ENCODE measurements around the gene KEL.

Gene KEL

DNA sequence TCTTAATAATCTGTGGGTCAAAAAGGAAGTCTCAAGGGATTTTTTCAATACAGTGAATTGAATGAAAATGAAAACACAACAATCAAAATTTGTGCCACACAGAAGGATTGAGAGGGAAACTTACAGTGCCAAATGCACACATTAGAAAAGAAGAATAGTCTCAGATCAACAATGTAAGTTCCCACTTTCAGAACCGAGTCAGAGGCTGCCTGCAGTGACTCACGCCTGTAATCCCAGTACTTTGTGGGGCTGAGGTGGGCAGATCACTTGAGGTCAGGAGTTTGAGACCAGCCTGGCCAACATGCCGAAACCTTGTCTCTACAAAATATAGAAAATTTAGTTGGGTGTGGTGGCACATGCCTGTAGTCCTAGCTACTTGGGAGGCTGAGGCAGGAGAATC lies 12.5 kb upstream of the KEL start:
- TF ChIP-seq GATA3 (IDR thresholded peaks at IDR 0.05; ENCODE audit: low read depth, low read length) (no peak), GATA2 (IDR thresholded peaks at IDR 0.05; ENCODE audit: low read depth, low read length) (no peak)

DNA sequence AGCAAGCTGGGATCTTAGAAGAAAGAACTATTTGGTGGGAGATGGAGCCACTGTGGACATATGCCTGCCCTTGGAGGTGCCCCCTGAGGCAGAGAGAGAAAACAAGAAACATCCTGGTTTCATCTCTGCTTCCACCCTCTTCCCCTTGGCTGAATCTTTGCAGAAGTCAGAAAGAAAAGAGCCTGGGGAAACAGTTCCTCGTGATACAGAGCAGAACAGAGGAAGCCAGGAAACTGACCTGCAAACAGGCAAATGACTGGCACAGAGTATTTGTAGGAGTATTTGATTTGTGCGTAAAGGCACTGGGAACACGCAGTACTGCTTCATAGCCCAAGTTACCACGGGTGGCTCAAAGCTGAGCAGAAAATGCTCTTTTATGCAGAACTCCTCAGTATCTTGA lies 7.0 kb upstream of the KEL start:
- TF ChIP-seq GATA2 (IDR thresholded peaks at IDR 0.05; ENCODE audit: low read depth, low read length) (no peak), GATA3 (IDR thresholded peaks at IDR 0.05; ENCODE audit: low read depth, low read length) (no peak)

DNA sequence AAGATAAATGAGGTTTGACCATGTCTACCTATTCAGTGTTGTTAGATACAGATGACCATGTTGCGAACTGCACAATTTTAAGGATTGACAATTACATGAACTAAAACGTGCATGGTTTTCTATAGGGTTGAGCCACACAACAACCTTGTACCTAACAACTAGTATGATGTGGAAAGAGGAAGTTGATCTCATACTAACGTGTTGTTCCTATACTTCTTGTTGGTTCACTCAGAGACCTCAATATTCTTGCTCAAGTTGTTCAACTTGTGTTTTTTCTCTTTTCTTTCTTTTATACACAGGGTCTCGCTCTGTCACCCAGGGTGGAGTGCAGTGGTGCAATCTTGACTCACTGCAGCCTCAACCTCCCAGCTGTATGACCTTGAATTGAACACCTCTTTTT lies 6.1 kb upstream of the KEL start:
- TF ChIP-seq GATA2 (IDR thresholded peaks at IDR 0.05; ENCODE audit: low read depth, low read length) = no peak
- TF ChIP-seq GATA3 (IDR thresholded peaks at IDR 0.05; ENCODE audit: low read depth, low read length) = no peak

DNA sequence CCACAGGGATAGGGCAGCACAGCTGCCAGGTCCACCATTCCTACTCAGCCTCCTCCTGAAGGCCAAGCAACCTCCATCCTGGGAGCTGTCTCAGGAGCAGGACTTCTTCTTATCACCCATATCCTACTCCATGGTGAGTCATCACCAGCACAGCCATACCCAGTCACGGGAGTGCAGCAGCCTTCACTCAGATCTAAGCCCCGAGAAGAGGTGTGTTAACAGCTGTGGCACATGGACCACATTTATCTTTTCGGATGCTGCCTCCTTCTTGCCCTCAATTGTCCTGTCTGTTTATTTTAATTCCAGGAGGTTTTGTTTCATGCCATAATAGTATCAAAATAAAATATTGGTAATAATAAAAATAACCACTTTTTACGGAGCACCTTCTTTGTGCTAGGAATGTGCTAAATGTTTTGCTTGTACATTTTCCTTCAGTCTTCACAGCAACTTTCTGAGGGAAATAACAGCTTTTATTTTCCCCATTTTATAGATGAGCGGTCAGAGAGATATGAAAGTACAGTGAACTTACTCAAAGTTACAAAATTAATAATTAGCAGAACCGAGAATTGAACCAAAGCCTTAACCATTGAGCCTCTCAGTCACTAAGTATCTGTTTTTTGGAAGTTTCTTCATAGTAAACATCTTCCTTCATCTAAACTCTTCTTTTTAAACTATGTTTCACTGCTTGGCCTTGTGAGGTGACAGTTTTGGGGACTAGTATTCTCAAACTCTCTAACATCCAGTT lies 2.5 kb upstream of the KEL start:
- TF ChIP-seq GATA2 (IDR thresholded peaks at IDR 0.05; ENCODE audit: low read depth, low read length) (no peak), GATA3 (IDR thresholded peaks at IDR 0.05; ENCODE audit: low read depth, low read length) (no peak)

DNA sequence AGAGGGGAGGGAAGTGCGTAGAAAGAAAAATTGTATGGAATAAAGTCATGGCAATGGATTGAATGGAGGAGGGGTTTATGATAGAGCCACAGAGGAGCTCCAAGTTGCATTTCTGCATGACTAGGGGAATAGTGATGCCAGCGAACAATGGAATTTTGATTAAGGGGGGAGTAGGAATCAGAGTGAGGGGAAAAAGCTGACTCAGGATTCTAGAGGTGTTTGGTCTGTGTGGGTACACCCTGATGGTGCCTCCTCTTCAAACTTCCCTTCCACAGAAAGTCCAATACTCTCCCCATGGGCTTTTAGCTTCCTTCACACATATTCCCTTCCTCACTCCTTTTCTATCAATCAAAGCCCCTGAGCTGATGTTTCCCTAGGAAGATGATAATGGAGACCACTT lies 1.8 kb upstream of the KEL start:
- TF ChIP-seq GATA2 (IDR thresholded peaks at IDR 0.05; ENCODE audit: low read depth, low read length) = no peak
- TF ChIP-seq GATA3 (IDR thresholded peaks at IDR 0.05; ENCODE audit: low read depth, low read length) = no peak

DNA sequence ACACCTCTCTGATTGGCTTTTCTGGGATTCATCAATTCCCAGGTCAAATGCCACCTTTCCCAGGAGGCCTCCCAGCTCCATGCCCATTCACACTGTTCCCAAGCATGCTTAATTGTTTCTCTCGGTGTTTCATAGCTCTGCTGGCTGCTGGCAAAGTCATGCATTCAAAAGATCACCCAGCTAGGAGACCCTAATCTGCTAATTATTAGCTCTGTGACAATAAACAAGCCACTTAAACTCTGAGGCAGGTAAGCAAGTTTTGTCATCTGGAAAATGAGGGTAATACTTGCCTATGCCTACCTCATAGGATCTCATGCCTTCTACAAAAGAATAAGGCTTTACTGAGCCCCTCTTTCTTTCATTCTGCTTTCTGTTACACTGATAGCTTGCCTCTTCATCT lies 828 bp upstream of the KEL start:
- TF ChIP-seq GATA2 (IDR thresholded peaks at IDR 0.05; ENCODE audit: low read depth, low read length) = no peak
- TF ChIP-seq GATA3 (IDR thresholded peaks at IDR 0.05; ENCODE audit: low read depth, low read length) = no peak

DNA sequence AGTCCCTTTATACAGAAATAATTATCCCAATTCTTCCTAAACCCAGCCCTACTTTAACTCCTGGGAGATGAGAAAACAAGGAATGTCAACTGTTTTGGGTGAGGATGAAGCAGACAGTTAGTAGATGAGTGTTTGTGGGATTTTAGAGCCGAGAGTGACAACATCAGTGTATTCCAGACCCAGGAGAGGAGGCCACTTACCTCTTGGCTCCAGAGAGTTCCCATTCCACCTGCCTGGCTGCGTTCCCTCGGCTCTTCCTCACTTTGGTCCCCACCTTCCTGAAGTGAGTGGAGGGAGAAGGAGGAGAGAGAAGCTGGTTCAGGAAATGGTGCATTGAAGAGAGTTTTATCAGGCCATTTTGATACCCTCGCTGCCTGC lies 579 bp downstream of the KEL start:
- TF ChIP-seq GATA3 (IDR thresholded peaks at IDR 0.05; ENCODE audit: low read depth, low read length) (no peak), GATA2 (IDR thresholded peaks at IDR 0.05; ENCODE audit: low read depth, low read length) (no peak)

DNA sequence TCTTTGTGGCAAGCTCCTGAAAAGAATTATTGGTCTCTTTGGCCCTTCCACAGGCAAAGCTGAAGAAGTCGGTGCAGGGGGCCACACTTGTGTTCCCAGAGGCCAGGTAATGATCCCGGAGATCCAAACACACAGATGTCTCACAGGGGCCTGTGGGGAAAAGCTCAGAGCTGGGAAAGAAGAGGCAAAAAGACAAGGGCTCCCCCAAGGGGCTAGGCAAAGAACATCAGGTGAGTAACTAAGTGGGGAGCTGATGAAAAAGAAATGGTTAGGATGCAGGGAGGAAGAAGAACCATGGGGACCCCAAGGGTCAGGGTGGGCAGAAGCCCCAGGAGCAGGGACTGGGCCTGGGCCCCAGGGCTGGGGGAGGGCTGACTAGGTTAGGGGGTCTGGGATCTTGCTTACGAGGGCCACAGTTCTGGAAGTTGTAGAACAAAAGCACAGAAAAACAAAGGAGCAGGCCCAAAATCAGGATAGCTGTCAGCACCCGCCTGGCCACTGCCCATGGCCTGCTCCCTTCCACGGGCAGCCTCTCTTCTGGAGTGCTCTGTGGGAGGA lies 1.1 kb downstream of the KEL start:
- TF ChIP-seq GATA2 (IDR thresholded peaks at IDR 0.05; ENCODE audit: low read depth, low read length) (no peak), GATA3 (IDR thresholded peaks at IDR 0.05; ENCODE audit: low read depth, low read length) (no peak)

DNA sequence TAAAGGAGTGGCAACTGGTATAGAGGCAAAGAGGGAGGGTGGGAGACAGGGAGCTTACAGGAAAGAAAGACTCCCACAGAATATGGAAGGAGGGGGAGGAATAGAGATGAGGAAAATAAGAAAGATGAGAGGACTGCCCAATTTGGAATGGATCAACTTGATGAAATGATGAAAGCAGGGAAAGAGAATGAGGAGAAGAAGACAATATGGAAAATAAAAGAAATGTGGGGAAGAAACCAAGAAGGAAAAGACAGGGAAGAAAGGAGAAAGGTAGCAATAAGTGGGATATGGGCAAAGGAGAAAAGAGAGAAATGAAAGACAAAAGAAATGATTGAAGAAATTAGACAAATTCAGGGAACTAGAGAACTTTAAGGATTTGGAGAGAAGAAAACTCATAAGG lies 3.0 kb downstream of the KEL start:
- no peak for TF ChIP-seq GATA3 (IDR thresholded peaks at IDR 0.05; ENCODE audit: low read depth, low read length)
- no peak for TF ChIP-seq GATA2 (IDR thresholded peaks at IDR 0.05; ENCODE audit: low read depth, low read length)

DNA sequence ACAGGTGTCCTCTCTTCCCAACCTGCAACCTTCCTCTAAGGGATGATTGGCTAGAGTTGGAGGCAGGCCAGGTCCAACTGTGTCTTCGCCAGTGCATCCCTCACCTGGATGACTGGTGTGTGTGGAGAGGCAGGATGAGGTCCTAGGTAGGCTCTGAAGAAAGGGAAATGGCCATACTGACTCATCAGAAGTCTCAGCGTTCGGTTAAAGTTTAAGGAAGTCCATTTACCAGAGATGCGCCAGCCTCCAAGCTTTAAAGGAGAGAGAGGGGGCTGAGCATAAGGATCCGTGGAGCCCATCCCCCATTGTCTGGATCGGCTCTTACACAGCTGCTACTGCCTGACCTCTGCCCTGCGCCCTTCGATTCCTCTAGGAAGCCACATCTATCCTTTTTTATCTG lies 4.4 kb downstream of the KEL start:
- TF ChIP-seq GATA3 (IDR thresholded peaks at IDR 0.05; ENCODE audit: low read depth, low read length) = no peak
- no peak for TF ChIP-seq GATA2 (IDR thresholded peaks at IDR 0.05; ENCODE audit: low read depth, low read length)

DNA sequence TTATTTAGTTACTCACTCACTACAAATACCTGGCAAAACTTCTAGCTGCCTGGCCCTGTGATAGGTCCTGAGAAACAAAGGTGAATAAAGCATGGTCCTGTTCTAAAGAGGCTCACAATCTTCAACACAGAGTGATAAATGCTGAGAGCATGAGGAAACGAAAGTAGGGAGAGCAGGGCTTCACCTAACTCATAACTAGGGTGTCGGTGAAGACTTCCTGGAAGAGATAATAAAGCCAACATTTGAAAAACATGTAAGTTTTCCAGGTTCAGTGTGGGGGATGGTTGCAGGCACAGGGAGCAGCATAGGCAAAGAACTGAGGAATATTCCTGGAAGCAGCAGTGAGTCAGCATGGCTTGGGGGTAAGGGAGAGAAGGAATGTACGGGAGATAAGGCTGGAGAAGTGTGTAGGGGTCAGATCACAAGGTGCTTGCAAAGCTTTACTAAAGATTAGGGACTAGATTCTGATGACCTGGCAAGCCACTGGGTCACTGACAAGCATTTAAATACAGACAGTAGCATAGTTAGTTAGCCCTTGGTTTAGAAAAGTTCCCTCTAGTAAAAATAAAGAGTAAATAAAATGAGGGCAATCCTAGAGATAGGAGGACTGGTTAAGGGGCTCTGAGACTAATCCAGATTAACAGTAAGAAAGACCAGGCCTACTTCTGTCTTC lies 5.1 kb downstream of the KEL start:
- TF ChIP-seq GATA2 (IDR thresholded peaks at IDR 0.05; ENCODE audit: low read depth, low read length) (no peak), GATA3 (IDR thresholded peaks at IDR 0.05; ENCODE audit: low read depth, low read length) (no peak)

DNA sequence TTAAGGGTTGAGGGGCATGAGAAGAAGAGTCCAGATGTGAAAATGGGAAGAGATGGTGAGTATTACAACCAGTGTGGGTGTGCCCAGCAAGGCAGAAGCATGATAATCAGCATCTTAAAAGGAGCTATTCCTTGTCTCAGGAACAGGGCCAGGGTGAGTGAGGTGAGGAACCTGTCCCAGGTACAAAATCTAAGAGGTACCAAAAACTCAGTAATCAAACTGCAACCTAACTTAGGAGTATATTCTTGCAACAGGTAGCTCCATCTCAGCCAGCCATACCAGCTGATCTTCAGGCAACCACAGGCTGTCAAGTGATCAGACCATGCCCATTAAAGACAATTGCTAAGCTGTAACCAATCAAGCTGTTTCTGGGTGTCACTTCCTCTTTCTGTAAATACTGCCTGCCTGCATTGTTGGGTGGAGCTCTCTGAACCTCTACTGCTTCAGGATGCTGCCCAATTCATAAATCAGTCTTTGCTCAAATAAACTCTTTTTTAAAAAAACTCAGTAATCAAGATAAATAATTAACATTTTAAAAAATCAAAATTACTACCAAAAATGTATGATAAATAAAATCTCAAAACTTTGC lies 7.4 kb downstream of the KEL start:
- TF ChIP-seq GATA2 (IDR thresholded peaks at IDR 0.05; ENCODE audit: low read depth, low read length) = no peak
- TF ChIP-seq GATA3 (IDR thresholded peaks at IDR 0.05; ENCODE audit: low read depth, low read length) = no peak

DNA sequence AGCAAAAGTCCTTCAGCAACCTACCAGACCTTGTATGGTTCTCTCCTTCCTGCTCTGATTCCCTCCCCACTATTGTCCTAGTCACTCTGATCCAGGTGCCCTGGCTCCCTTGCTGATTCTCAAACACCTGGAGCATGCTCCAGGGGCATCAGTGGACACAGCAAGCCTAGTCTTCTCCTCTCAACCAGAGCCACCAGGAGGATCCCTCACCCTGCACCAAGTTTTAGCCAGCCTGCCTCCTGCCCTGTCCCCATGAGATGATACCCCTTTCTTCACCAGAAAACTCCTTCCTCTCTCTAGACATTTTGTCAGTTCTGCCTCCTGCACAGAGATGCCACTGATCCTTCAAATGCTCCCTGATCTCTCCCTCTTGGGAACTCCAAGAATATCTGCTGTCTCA lies 11.9 kb downstream of the KEL start:
- TF ChIP-seq GATA2 (IDR thresholded peaks at IDR 0.05; ENCODE audit: low read depth, low read length) (no peak), GATA3 (IDR thresholded peaks at IDR 0.05; ENCODE audit: low read depth, low read length) (no peak)

DNA sequence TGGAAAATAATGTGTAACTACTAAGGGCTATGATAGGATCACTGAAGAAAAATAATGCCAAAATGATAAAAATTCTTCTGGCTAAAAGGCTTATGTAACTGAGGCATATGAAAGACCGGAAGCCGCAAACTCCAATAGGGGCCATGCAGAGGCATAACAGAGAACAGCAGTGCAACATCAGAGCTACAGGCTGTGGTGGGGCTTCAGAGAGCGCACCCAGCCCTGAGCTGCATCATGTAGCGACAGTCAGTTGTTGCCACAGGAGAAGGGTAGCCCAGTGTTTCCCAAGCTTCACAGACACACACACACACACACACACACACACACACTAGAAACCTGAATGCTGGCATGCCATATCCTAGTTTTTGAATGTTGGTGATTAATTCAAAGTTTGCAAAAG lies 13.6 kb downstream of the KEL start:
- TF ChIP-seq GATA3 (IDR thresholded peaks at IDR 0.05; ENCODE audit: low read depth, low read length) (no peak), GATA2 (IDR thresholded peaks at IDR 0.05; ENCODE audit: low read depth, low read length) (no peak)

DNA sequence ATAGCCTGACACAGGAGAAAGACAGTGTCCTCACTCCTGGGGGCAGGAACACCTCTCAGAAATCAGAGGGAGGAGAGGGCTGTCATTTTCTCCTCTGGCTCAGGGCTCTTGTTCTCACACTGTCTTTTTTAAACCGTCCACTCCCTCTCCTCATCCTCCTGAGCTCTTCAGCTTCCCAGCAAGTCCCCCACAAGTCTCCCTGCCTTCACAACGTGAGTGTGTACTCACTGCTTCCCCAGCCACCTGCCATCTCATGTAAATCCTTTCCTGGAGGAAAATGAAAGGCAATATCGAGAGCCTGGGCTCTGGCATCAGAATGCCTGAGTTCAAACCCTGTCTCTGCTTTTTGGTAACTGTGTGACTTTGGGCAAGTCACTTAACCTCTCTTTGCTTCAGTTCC lies 17.2 kb downstream of the KEL start:
- TF ChIP-seq GATA2 (IDR thresholded peaks at IDR 0.05; ENCODE audit: low read depth, low read length) (no peak), GATA3 (IDR thresholded peaks at IDR 0.05; ENCODE audit: low read depth, low read length) (no peak)

Data from SH-SY5Y (cell line).